Measurements from ENCODE around the gene TTC32.

Gene TTC32

GRCh38 chr2:19848029-19848750, 53.6 kb downstream of the TTC32 start:
- no peak for DNase-seq

- DNase-seq: no peak
Measured at GRCh38 chr2:19847486-19847885, 54.3 kb downstream of the TTC32 start.
